COLO829 (cell line): ENCODE data around the gene RNF141.

Source experiments
- DNase-seq: peaks from one replicate; pipeline ENCODE4 v3.0.0; 2012; ENCODE audit warnings: low spot score

Gene RNF141

GRCh38 chr11:10561043-10561818 is 20.2 kb upstream of the RNF141 start:
- DNase-seq = no peak

DNA sequence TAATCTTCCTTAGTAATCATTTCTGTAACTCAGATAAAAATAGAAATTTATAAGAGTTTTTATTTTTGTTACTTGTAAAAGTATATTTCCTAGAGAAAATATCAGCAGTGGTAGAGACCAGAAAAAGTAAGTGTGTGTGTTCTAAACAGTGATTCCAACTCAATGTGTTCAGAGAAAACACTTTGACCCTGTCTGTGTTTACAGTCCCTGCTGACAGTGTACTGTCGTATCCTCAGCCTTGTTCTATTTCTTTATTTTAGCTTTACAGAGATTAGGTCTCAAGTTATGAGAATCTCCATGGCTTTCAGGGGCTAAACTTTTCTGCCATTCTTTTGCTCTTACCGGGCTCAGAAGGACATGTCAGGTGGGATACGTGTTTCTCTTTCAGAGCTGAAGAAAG is 17.3 kb upstream of the RNF141 start:
- DNase-seq = no peak

- no peak for DNase-seq
These were observed 15.6 kb upstream of the RNF141 start for GRCh38 chr11:10556590-10556989.

DNA sequence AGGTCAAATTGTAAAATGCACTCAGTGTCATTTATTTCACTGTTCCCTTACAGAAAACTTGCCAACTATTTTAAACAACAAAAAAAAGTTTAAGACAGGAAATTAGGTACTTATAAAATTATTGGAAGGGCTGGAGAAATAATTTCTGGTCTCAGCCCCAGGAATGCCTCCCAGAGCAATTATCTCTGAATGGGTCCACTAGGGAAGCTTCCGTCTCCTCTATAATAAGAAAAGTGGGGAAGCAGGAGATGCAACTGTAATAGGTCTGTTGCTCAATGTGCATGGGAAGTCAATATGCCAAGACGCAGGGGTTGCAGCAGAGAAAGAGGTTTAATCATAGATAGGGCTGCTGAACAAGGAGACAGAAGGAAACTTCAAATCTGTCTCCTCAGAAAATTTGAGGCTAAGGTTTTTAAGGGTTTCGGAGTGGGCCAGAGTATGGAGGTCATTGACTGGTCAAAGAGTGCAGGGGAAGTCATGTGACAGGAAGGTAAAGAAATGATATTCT is 10.9 kb upstream of the RNF141 start:
- no peak for DNase-seq

GRCh38 chr11:10551290-10551592 is 10.3 kb upstream of the RNF141 start:
- no peak for DNase-seq

DNA sequence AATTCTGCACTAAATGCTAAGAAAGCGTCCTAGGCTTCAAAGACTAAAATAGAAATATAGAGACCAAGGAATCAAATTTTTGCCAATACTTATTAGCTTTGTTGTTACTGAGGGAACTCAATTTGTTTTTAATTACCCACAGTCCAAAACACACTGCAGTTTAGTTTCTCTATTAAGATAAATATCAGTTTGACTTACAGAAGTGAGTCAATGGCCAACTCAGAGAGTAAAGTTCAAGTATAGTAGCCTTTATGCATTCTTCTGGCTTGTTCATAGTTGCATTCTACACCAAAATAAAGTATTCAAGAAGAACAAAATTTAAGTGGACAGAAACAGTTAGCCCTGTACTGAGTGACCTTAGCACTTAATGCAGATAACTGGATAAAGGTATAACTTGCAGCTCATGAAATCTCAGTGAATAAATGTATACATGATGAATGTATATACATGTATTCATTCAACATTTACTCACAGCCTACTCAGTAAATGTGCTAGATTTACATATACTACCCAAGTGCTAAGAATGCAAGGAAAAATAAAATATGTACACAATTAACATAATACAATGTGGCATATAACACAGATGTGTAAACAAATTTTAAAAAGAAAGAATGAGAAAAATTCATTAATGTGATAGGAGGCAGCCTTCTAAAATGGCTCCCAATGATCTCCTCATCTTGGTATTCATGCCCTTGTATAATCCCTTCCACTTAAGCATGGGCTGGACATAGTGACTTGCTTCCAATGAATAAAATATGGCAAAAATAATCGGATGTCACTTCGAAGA is 9.7 kb upstream of the RNF141 start:
- no peak for DNase-seq

GRCh38 chr11:10544491-10545465 is 3.8 kb upstream of the RNF141 start:
- no peak for DNase-seq

- no peak for DNase-seq
These were observed 2.8 kb upstream of the RNF141 start for GRCh38 chr11:10543782-10544181.

DNA sequence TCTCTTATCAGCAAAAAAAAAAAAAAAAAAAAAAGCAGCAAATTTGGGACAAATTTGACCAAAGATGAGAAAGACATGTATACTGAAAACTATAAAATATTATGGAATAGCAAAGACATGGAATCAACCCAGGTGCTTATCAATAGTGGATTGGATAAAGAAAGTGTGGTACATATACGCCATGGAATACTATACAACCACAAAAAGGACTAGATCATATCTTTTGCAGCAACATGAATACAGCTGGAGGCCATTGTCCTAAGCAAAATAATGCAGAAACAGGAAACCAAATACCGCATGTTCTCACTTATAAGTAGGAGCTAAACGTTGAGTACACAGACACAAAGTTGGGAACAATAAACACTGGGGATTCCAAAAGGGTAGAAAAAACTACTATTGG is 1.8 kb upstream of the RNF141 start:
- DNase-seq = no peak

DNA sequence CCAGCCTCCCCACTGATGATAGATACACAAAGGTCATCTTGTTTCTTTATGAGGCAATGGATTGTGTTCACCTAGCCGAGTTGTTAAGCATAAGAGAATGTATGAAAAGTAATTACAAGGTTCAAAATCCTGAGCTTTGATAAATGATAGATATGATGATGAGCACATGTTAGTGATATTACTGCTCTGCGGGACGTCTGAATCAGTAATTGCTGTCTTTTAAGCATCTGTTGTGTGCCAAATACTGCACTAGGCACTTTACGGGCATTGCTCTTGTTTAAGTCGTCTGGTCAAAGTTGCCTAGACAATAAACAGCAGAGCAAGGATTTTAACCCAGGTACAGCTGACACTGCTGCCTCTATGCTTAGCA is 559 bp upstream of the RNF141 start:
- DNase-seq = no peak

DNA sequence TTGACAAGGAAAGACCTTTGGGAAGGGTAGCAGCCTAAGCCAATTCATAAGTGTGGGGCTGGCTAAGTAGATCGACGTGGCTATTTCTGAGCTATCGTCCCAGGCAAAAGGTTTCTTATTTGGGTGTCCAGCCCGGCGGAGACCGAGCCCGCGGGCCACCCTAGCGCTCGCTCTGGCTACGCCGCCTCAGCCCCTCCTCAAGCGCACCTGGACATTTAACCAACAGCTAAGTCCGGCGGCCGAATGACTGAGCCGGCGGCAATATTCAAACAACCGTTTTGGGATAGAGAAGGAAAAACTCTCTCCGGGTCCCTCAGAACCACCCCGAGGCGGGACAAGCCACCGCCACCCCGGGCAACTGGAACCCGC is 457 bp downstream of the RNF141 start:
- no peak for DNase-seq

GRCh38 chr11:10539339-10539738 is 1.6 kb downstream of the RNF141 start:
- no peak for DNase-seq

DNA sequence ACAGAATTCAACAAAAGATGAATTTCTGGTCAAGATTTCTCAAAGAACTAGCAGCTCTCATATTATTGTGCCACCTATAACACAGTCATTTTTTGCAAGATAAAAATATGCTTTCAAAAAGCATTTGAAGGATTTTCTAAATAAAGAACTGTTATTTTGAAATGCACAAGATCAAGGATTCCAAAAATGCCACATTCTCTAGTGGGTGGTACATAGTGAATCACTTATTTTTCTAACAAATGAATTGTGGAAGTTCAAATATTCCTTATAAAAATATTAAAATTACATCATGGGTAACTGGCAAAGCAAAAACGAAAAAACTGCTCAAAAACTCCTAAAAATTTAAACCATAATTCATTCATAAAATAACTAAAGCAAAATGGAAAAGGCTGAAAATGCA is 2.1 kb downstream of the RNF141 start:
- DNase-seq = no peak

- no peak for DNase-seq
These were observed 3.4 kb downstream of the RNF141 start for GRCh38 chr11:10537600-10537999.

DNA sequence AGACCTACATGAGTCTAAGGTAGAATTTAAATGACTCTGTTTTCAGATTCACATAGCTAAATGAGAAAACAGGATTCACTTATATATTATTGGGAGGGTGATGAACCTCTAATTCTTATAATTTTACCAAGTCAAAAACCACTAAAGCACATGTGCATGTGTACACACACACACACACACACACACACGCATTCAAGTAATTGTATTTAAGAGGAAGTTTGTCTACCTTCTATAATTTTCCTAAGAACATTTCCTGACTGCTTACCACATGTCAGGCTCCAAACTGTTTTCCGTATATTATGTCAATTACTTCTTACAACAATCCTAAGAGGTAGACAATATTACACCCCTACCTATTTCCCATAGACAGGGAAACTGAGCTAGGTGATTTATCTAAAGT is 6.7 kb downstream of the RNF141 start:
- no peak for DNase-seq

- no peak for DNase-seq
These were observed 7.7 kb downstream of the RNF141 start for GRCh38 chr11:10533323-10533722.

- no peak for DNase-seq
These were observed 8.5 kb downstream of the RNF141 start for GRCh38 chr11:10532526-10532925.

DNA sequence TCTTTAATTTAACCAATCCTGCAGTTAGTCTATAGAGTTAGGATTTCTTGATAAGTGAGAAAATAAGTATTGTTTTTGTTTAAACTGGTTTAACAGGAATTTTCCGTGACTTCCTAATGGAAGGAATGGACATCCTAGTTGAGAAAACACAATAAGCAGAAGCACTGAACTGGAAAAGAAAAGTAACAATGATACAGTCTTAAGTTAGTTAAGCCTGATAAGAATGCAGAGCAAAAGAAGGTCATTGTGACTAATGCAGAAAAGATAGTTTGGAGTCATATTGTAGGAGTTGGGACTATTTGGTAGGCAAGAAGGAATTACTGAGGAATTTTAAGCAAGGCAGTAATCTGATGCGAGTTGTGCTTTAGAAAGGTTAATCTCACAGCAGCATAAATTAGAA is 11.7 kb downstream of the RNF141 start:
- DNase-seq = no peak

GRCh38 chr11:10528121-10528520 is 12.9 kb downstream of the RNF141 start:
- no peak for DNase-seq

DNA sequence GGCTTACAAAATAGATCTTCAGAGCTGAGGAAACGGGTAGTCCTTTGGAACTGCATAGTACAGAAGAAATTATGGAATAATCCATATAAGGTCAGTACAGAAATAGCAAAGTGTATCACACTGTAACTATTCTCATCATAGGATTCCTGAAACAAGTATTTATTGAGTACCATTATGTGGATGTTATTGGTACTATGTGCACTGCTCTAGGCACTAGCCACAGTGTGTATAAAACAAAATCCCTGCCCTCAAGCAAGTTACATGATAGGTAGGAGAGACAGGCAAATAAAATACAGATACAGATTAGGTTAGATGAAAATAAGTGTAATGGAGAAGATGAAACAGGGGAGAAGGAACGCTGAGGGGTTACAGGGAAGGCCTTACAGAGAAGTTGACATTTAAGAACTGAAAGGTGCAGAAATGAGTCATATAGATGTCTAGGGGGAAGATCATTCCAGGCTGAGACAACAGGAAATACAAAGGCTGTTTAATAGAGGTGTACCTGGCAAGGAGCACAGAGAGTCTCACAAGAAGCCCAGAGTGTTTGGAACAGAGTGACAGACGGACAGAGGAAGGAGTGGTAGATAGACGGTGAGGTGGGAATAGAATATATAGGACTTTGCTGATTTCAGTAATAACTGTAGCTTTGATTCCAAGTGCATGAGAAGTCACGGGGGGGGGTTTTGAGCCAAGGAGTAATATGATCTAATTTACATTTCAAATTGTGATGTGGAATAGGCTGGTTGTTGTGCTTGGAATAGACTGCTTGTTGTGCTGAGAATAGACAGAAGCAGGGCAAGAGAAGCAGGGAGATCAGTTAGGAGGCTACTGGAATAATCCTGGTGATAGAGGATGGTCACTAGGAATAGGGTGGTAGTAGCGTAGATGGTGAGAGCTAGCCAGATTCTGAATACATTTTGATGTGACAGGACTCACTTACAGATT is 13.7 kb downstream of the RNF141 start:
- DNase-seq = no peak

DNA sequence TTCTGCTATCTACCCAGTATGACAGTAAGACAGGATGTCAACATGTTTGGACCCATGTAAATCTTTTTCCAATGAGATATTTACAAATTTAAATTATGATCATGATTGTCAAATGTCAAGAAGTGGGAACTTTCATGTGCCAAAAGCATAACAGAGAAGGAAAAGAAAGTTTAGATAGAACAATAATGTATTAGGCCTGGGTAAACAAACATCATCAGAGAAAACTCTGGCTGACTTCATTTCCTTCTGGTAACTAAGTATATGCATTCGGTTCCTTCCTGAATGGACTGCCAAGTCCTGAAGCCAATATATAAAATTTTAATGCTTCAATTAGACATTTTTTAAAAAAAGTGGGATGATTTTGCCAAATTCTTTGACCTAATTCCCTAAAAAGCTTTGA is 16.5 kb downstream of the RNF141 start:
- no peak for DNase-seq
